GM06990 (cell line): Measurements from ENCODE around the gene RDH8.

ENCODE experiments used
- DNase-seq: peaks from one replicate; pipeline ENCODE4 v3.0.0-alpha.2; 2011; ENCODE audit not compliant: insufficient read length; ENCODE audit errors: extremely low read depth
- H3K27me3 ChIP-seq: replicated peaks from 2 replicates; pipeline ENCODE4 v1.6.0; 2011; ENCODE audit warnings: low read length; ENCODE audit not compliant: control insufficient read depth, insufficient read depth
- H3K36me3 ChIP-seq: 2 replicates; pipeline ENCODE4 v1.5.1; 2011; ENCODE audit warnings: low read length; ENCODE audit not compliant: control insufficient read depth, insufficient read depth
- H3K4me3 ChIP-seq: replicated peaks from 2 replicates; pipeline ENCODE4 v1.5.1; 2011; ENCODE audit warnings: low read depth, mild to moderate bottlenecking, control low read depth, low read length
- CTCF ChIP-seq: IDR thresholded peaks from 2 replicates; pipeline ENCODE4 v1.5.1; 2011; ENCODE audit warnings: low read length, control low read depth, mild to moderate bottlenecking, inconsistent platforms; ENCODE audit not compliant: insufficient read depth, poor library complexity, severe bottlenecking

Gene RDH8

DNA sequence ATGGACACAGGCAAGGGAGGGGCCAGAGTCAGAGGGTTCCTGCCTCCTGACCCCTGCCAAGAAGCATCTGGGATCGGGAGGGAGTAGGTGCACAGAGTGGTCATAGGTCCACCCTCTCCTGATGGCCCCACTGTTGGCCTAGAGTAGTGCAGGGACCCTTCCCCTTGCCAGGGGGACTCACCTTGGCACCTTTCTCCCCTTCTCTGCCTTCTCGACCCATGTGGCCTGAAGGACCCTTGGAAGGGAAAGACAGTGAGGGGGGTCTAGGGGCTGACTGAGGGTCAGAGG, 43.7 kb upstream of the RDH8 start:
- no peak for TF ChIP-seq CTCF
- no peak overlapping the region for H3K4me3 ChIP-seq

DNA sequence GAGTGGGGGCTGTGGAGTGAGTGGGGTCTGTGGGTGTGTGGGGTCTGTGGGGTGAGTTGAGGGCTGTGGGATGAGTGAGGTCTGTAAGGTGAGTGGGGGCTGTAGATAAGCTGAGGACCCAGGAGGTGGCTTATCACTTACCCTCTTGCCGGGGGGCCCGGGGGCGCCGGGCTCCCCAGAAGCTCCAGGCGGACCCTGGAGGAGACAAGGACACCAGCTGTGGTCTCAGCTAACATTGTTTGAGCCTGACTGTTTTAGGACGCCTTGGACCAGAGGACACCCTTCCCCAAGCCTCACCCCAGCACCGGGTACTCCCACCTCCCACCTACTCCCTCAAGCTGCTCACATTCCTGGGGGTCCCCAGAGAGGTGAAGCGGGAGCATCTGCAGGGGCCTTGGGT, 42.8 kb upstream of the RDH8 start:
- Histone ChIP-seq H3K36me3 (no peaks in the 10 kb centered on the region), H3K4me3 (no peak overlapping the region), H3K27me3 (no peaks in the 10 kb centered on the region; the same call in 1 of the 2 replicates)
- DNase-seq = no peak
- no peak for TF ChIP-seq CTCF

More for the DNA sequence above, 43.7 kb upstream of the RDH8 start:
- Histone ChIP-seq H3K36me3 (no peaks in the 10 kb centered on the region), H3K27me3 (no peaks in the 10 kb centered on the region; the same call in 1 of the 2 replicates)
- no peak for DNase-seq

DNA sequence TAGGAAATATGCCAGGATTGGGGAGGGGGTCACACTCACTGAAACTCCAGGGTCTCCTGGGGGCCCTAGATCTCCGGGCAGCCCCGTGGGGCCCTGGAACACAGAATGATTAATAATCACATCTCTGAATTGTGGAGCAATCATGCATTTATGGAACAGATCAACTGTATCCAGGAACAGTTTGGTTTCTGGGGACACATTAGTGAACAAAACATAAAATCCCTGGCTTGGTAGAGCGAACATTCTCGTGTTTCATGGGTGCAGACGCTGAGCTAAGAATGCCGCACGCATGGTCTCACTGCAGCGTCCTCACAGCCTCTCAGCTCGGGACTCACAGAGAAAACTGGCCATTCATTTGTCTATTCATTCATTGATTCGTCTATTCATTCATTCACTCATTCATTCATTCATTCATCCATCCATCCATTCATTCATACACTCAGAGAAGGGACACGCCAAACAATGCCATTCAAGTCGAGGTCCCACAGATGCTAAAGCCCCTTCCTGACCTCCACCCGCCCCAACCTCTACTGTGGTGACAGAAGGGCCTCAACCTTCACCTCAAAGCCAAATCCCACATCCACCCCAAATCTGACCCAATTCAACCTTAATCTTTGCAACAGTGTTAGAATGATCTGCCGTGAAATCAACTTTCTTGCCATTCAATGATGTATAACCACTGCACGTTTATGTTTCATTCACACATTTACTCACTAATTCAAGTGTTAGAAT, 42.0 kb upstream of the RDH8 start:
- Histone ChIP-seq H3K27me3 (no peaks in the 10 kb centered on the region; the same call in 1 of the 2 replicates), H3K36me3 (no peaks in the 10 kb centered on the region), H3K4me3 (no peak overlapping the region)
- TF ChIP-seq CTCF = no peak
- no peak for DNase-seq

DNA sequence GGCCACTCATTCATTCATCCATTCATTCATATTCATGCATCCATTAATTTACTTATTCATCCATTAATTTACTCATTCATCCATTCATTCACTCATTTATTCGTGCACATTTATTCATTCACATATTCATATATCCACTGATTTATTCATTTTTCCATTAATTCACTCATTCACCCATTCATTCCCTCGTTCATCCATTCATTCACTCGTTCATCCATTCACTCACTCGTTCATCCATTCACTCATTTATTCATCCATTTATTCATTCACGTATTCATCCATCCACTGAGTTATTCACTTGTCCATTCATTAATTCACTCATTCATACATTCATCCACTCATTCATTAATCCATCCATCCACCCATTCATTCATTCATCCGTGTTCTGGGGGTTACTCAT, 41.2 kb upstream of the RDH8 start:
- DNase-seq = no peak

DNA sequence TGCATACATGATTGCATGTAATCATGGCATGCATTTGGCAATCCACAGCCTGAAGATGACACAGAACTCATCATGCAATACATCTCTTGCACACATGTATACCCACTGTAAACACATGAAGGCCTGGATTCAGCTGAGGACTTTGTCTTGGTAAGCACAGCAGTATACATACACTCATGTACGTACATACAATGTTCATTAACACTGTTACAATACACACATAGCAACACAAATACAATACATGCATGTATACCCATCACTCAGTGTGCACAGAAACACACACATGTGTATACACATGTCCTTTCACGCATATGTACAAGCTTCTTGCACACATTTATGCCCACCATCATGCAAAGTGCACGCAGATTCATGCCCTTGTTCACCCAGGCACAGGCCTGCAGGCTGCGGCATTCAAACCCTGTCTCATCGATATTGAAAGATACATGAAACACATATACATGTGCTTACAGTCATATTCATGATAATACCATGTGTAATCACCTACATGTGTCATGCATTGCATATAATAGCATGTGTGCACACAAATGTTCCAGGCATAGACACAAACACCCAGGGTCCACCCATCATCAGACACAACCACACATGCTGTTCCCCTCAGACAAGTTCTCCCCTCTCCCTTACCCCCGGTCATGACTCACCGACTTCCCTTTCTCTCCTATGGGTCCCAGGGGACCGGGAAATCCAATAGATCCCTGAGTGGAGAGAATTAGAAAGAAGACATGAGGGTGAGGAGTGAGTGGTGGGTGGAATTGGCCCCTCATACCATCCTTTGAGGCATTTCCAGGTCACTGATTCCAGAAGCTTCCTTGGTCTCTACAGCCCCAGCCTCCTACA, 31.6 kb upstream of the RDH8 start:
- DNase-seq = no peak
- H3K36me3 ChIP-seq = no peaks in the 10 kb centered on the region
- H3K4me3 ChIP-seq = no peak overlapping the region
- TF ChIP-seq CTCF = no peak
- H3K27me3 ChIP-seq = no peaks in the 10 kb centered on the region

More for the DNA sequence above, 41.2 kb upstream of the RDH8 start:
- no peaks in the 10 kb centered on the region for H3K36me3 ChIP-seq
- no peak overlapping the region for H3K4me3 ChIP-seq
- H3K27me3 ChIP-seq = no peaks in the 10 kb centered on the region; the same call in 1 of the 2 replicates
- no peak for TF ChIP-seq CTCF
